Measurements from ENCODE around the gene WFDC13.

DNA sequence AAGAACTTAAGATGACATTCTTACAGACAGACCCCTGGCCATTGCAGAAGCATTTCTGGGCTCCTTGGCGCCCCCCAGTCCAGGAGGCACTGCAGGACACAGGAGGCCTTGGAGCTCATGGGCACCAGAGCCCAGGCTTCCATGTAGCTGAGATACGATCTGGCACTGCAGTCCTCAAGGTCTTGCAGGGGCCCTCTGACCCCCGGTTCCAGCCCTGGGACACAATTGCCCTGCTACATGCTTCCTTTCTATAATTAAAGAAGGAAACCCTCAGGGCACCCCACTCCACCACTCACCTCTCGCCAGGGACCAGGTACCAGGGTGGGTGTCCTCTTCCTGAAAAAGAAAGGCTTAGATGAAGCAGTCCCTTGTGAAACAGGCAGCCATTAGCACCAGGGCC lies 56.3 kb downstream of the WFDC13 start:
- TF ChIP-seq, protein P1, sequence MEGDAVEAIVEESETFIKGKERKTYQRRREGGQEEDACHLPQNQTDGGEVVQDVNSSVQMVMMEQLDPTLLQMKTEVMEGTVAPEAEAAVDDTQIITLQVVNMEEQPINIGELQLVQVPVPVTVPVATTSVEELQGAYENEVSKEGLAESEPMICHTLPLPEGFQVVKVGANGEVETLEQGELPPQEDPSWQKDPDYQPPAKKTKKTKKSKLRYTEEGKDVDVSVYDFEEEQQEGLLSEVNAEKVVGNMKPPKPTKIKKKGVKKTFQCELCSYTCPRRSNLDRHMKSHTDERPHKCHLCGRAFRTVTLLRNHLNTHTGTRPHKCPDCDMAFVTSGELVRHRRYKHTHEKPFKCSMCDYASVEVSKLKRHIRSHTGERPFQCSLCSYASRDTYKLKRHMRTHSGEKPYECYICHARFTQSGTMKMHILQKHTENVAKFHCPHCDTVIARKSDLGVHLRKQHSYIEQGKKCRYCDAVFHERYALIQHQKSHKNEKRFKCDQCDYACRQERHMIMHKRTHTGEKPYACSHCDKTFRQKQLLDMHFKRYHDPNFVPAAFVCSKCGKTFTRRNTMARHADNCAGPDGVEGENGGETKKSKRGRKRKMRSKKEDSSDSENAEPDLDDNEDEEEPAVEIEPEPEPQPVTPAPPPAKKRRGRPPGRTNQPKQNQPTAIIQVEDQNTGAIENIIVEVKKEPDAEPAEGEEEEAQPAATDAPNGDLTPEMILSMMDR (IDR thresholded peaks at IDR 0.05): no peak
- no peak for TF ChIP-seq POLR2A (IDR thresholded peaks at IDR 0.05)
